CD14-positive monocyte (primary cell): ENCODE data around the gene POLR2L. TPM values are rescaled to one million over a fixed set of nuclear protein-coding genes. Genes with fewer than 3 reads are reported as not detected.
A peak's percentile ranks its signal among the peaks of the same experiment; 100 is the strongest.

Experiments
- DNase-seq, 3 donors: peaks; one replicate each; pipeline ENCODE4 v3.0.0-alpha.2; 2011 to 2022
- H2AFZ ChIP-seq: 2 replicates; pipeline ENCODE4 v1.6.0; 2012; ENCODE audit warnings: mild to moderate bottlenecking, low read depth, low read length, inconsistent platforms; ENCODE audit not compliant: insufficient read depth, poor library complexity, severe bottlenecking
- H3K27ac ChIP-seq, 2 donors: 1 replicate in 1 of 2; 2 replicates in 1 of 2; pipeline ENCODE4 v1.5.1; 2012 to 2013; ENCODE audit warnings: low read length in 2 of 2, control low read depth in 1 of 2, inconsistent platforms in 1 of 2, low read depth in 1 of 2, mild to moderate bottlenecking in 1 of 2
- H3K27me3 ChIP-seq, 2 donors: one replicate each; pipeline versions ENCODE4 v1.6.0 to v1.6.1; 2011 to 2013; ENCODE audit warnings: low read length in 2 of 2; ENCODE audit not compliant: control insufficient read depth in 2 of 2, insufficient read depth in 2 of 2
- H3K36me3 ChIP-seq, 2 donors: replicated peaks in 1 of 2; 1 replicate in 1 of 2; 2 replicates in 1 of 2; pipeline versions ENCODE4 v1.5.1 to v1.6.1; 2012 to 2013; ENCODE audit warnings: low read length in 2 of 2, control low read depth in 1 of 2, inconsistent platforms in 1 of 2, mild to moderate bottlenecking in 1 of 2; ENCODE audit not compliant: insufficient read depth in 2 of 2, control insufficient read depth in 1 of 2
- H3K4me1 ChIP-seq, 2 donors: 1 replicate in 1 of 2; 2 replicates in 1 of 2; pipeline versions ENCODE4 v1.5.1 to v1.6.1; 2012 to 2013; ENCODE audit warnings: low read length in 2 of 2, control low read depth in 1 of 2, inconsistent platforms in 1 of 2, mild to moderate bottlenecking in 1 of 2, moderate library complexity in 1 of 2; ENCODE audit not compliant: insufficient read depth in 2 of 2, control insufficient read depth in 1 of 2
- H3K4me2 ChIP-seq: replicated peaks from 2 replicates; pipeline ENCODE3; 2012; ENCODE audit warnings: low read length, moderate library complexity, mild to moderate bottlenecking; ENCODE audit not compliant: poor library complexity, severe bottlenecking; ENCODE audit errors: extremely low read depth
- H3K4me3 ChIP-seq, 3 experiments: fragments of 200-600 bp in 1 of 3; sonication (generic) in 1 of 3; replicated peaks in 1 of 3; 1 replicate in 2 of 3; 2 replicates in 1 of 3; pipeline ENCODE4 v1.5.1; 2011 to 2013; ENCODE audit warnings: low read length in 3 of 3, mild to moderate bottlenecking in 3 of 3, control low read depth in 2 of 3, low read depth in 2 of 3, inconsistent platforms in 1 of 3, moderate library complexity in 1 of 3
- H3K79me2 ChIP-seq: 2 replicates; pipeline ENCODE4 v1.6.0; 2012; ENCODE audit warnings: mild to moderate bottlenecking, control low read depth, inconsistent platforms, low read length, moderate library complexity; ENCODE audit not compliant: insufficient read depth
- H3K9ac ChIP-seq: 2 replicates; pipeline ENCODE4 v1.6.0; 2017; ENCODE audit warnings: low read length, mild to moderate bottlenecking; ENCODE audit not compliant: insufficient read depth, poor library complexity, severe bottlenecking
- H3K9me3 ChIP-seq, 2 donors: replicated peaks in 1 of 2; 1 replicate in 1 of 2; 2 replicates in 1 of 2; pipeline versions ENCODE4 v1.5.1 to v1.6.1; 2012 to 2013; ENCODE audit warnings: low read length in 2 of 2, control low read depth in 1 of 2; ENCODE audit not compliant: control insufficient read depth in 1 of 2, insufficient read depth in 1 of 2
- H4K20me1 ChIP-seq: 2 replicates; pipeline ENCODE4 v1.6.0; 2012; ENCODE audit warnings: mild to moderate bottlenecking, low read length, control low read depth, moderate library complexity; ENCODE audit not compliant: insufficient read depth
- H3K27ac Mint-ChIP-seq, 7 donors: one replicate each; pipeline ENCODE4 v1.8.0; 2020; ENCODE audit warnings: mild to moderate bottlenecking in 7 of 7, mixed read lengths in 7 of 7, moderate library complexity in 6 of 7, inconsistent platforms in 2 of 7
- H3K27me3 Mint-ChIP-seq, 3 donors: one replicate each; pipeline ENCODE4 v1.8.0; 2021 to 2022; ENCODE audit warnings: low read depth in 3 of 3, mild to moderate bottlenecking in 3 of 3, mixed read lengths in 3 of 3, moderate library complexity in 3 of 3, inconsistent platforms in 1 of 3
- H3K36me3 Mint-ChIP-seq, 2 donors: one replicate each; pipeline ENCODE4 v1.8.0; 2020; ENCODE audit warnings: mixed read lengths in 2 of 2, inconsistent platforms in 1 of 2, mild to moderate bottlenecking in 1 of 2
- H3K4me1 Mint-ChIP-seq: one replicate; pipeline ENCODE4 v1.8.0; 2020; ENCODE audit warnings: mild to moderate bottlenecking, mixed read lengths
- H3K4me3 Mint-ChIP-seq, 2 donors: one replicate each; pipeline ENCODE4 v1.8.0; 2020; ENCODE audit warnings: mild to moderate bottlenecking in 2 of 2, mixed read lengths in 2 of 2, moderate library complexity in 1 of 2
- H3K9me3 Mint-ChIP-seq, 7 donors: one replicate each; pipeline ENCODE4 v1.8.0; 2020 to 2022; ENCODE audit warnings: mixed read lengths in 7 of 7, mild to moderate bottlenecking in 6 of 7, moderate library complexity in 6 of 7, inconsistent platforms in 2 of 7
- WGBS: methylation state at CpG from one replicate; pipeline ENCODE4 v1.1.5; 2013; ENCODE audit warnings: missing lambda C conversion rate; ENCODE audit not compliant: insufficient coverage; 5-methylcytosine and 5-hydroxymethylcytosine counted together
- intact Hi-C, 2 donors: fragments of 100-400 bp; cut with micrococcal nuclease; formaldehyde crosslinking; loops; one replicate each; pipeline versions ENCODE4 v1.15.0 to v1.15.1; 2023
- polyA plus RNA-seq, 3 donors: library from polyadenylated mRNA; depleted of rRNA in 1 of 3; unstranded in 2 of 3; stranded (reverse) in 1 of 3; fragments of 300-500 nt in 2 of 3; fragments of >200 nt in 1 of 3; fragmentation: Illumina TruSeq in 2 of 3; gene quantifications; 1 replicate in 2 of 3; 2 replicates in 1 of 3; pipeline ENCODE4 v1.2.3, GENCODE V29; 2012 to 2021
- TF ChIP-seq, protein P1 (sequence below): fragments of 200-600 bp; IDR thresholded peaks from one replicate; pipeline ENCODE4 v1.8.0; 2022; ENCODE audit warnings: antibody characterized with exemption, mild to moderate bottlenecking

The POLR2L gene
- polyA plus RNA-seq, 3 donors, result 93.9 to 133 (median 110) TPM

DNA sequence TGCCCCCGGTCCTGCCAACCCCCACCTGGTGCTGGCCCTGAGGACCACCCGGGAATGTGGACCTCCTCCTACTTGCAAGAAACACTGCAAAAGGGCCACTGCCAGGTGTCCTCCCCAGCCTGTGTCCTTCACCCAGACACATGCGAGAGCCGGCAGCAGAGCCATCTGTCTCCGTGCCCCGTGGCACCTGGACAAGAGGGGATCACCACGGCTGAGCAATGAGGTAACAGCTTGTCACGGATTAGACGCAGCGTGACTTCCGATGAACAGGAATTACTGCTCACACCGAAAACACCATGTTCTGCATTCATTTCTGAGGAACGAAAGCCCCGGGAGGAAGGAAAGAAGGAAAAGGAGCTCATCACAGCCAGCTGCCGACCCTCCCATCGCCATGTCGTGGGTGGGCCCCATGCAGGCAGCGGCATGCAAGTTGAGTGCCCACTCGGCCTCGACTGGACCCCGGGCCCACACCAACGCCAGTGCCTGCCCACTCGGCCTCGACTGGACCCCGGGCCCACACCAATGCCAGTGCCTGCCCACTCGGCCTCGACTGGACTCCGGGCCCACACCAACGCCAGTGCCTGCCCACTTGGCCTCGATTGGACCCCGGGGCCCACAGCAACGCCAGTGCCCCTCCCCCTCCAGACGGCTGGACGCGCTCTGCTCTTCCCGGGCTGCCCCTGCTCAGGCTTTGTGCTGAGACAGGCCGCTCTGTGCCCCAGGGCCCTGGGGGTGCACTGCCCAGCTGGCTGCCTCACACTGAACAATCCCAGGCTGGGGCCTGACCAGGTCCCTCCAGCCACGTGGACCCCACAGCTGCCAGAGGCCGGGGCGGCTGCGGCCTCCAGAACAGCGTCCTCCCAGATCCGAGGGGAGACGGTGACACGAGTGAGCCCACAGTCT is 46.2 kb upstream of the POLR2L start:
- intact Hi-C loops, result no loop called here
- Histone ChIP-seq H3K79me2 (no peaks in the 10 kb centered on the region), H3K9me3 (no peaks in the 10 kb centered on the region), H3K27ac (no peak overlapping the region), H4K20me1 (no peaks in the 10 kb centered on the region), H3K4me1 (no peaks in the 10 kb centered on the region), H2AFZ (no peak overlapping the region), H3K4me3 (no peak overlapping the region), H3K4me2 (no peak overlapping the region), H3K9ac (no peak overlapping the region), H3K36me3 (peaks cover 4 to 24% of the 10 kb centered on the region in 2 donors), H3K27me3 (no peaks in the 10 kb centered on the region)
- H3K27ac Mint-ChIP-seq, result no peak overlapping the region
- DNase-seq, result no peak
- WGBS, result 95% methylated on average over 42 of the region's 45 CpGs
- no peak overlapping the region for H3K4me3 Mint-ChIP-seq
- TF ChIP-seq, protein P1, sequence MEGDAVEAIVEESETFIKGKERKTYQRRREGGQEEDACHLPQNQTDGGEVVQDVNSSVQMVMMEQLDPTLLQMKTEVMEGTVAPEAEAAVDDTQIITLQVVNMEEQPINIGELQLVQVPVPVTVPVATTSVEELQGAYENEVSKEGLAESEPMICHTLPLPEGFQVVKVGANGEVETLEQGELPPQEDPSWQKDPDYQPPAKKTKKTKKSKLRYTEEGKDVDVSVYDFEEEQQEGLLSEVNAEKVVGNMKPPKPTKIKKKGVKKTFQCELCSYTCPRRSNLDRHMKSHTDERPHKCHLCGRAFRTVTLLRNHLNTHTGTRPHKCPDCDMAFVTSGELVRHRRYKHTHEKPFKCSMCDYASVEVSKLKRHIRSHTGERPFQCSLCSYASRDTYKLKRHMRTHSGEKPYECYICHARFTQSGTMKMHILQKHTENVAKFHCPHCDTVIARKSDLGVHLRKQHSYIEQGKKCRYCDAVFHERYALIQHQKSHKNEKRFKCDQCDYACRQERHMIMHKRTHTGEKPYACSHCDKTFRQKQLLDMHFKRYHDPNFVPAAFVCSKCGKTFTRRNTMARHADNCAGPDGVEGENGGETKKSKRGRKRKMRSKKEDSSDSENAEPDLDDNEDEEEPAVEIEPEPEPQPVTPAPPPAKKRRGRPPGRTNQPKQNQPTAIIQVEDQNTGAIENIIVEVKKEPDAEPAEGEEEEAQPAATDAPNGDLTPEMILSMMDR, result no peak
- peaks cover 17 to 23% of the 10 kb centered on the region in 2 donors for H3K36me3 Mint-ChIP-seq
- no peaks in the 10 kb centered on the region for H3K9me3 Mint-ChIP-seq
- H3K27me3 Mint-ChIP-seq, result peaks cover 0 to 1% (median 0%) of the 10 kb centered on the region in 3 donors
- H3K4me1 Mint-ChIP-seq, result no peaks in the 10 kb centered on the region

DNA sequence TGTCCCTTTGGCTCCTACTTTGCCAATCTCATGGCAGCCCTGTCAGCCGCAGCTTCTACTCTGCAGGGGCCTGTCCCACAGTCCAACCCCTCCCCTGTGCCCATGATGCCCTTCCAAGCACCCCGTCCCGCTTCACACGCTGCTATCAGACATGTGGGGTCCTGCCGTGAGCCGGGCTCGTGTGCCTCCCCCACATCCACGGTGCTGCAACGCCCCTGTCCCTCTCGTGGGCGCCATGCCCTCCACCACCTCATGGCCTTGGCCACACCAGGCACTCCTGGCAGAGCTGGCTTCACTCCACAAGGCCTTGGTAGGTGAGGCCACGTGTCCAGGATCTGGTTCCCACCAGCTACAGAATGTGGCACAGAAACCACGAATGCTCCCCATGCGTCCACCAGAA is 45.3 kb upstream of the POLR2L start:
- H3K4me3 ChIP-seq, result no peak overlapping the region
- H3K27ac Mint-ChIP-seq, result peak overlapping the region in 1 of 7 donors; percentile 43
- peaks cover 21 to 32% of the 10 kb centered on the region in 2 donors for H3K36me3 Mint-ChIP-seq
- no peaks in the 10 kb centered on the region for H3K27me3 ChIP-seq
- peaks cover 4 to 32% of the 10 kb centered on the region in 2 donors for H3K36me3 ChIP-seq
- peaks cover 0 to 4% (median 0%) of the 10 kb centered on the region in 3 donors for H3K27me3 Mint-ChIP-seq
- H2AFZ ChIP-seq, result no peak overlapping the region
- no peak overlapping the region for H3K27ac ChIP-seq
- no peak for DNase-seq
- H3K9me3 Mint-ChIP-seq, result no peaks in the 10 kb centered on the region
- no peaks in the 10 kb centered on the region for H3K79me2 ChIP-seq
- H3K9me3 ChIP-seq, result no peaks in the 10 kb centered on the region
- TF ChIP-seq, protein P1, result no peak
- no peaks in the 10 kb centered on the region for H3K4me1 Mint-ChIP-seq
- no peaks in the 10 kb centered on the region for H4K20me1 ChIP-seq
- H3K4me1 ChIP-seq, result no peaks in the 10 kb centered on the region
- intact Hi-C loops, result no loop called here
- over 99% methylated on average over 14 of the region's 14 CpGs for WGBS
- no peak overlapping the region for H3K9ac ChIP-seq
- H3K4me3 Mint-ChIP-seq, result no peak overlapping the region
- H3K4me2 ChIP-seq, result no peak overlapping the region
